Measurements from ENCODE around the gene SLC25A13. TPM values are rescaled to one million over a fixed set of nuclear protein-coding genes. Genes with fewer than 3 reads are reported as not detected.

SLC25A13 gene
- total RNA-seq, 1 experiment from 2014 or later: 77.2 TPM

DNA sequence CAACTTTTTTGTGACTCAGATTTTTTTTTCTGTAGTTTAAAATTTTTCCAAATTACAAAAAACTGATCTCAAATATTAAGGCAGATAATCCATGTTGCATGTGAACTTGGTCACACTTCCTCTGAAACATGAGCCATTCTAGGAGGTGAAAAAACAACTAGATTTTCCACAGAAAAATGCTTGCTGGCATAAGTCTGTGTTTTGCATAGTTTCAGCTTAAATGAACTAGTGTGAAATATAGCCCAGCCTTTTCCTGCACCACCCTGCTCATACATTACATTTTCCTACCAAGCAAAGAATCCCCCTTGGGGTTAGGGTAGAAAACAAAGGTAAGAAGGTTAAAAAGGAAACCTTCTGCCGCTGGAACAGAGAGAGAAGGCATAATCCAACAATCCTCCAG, 48.2 kb downstream of the SLC25A13 start:
- no peak for ATAC-seq
- Mint-ChIP-seq H3K27me3 (ENCODE audit: low read depth) (no peaks in the 10 kb centered on the region), H3K4me1 (0 out of 2 replicates have a peak, but pooled peaks cover 7% of the 10 kb centered on the region), H3K36me3 (peaks cover 33% of the 10 kb centered on the region), H3K27ac (no peak overlapping the region), H3K4me3 (no peak overlapping the region), H3K9me3 (peaks cover 10% of the 10 kb centered on the region)
- no peak for DNase-seq (ENCODE audit: low spot score)
- ChIA-PET POLR2A (no interaction called here), CTCF (no interaction called here)
- TF ChIP-seq GTF2I (CRISPR knock-in tag; conservative IDR thresholded peaks at IDR 0.05): no peak
- no peak for TF ChIP-seq AR (CRISPR knock-in tag; IDR thresholded peaks at IDR 0.05)
- no peak for TF ChIP-seq ESRRA (CRISPR knock-in tag; IDR thresholded peaks at IDR 0.05; ENCODE audit: borderline replicate concordance)
- TF ChIP-seq ZNF416 (CRISPR knock-in tag; IDR thresholded peaks at IDR 0.05): no peak
- no peak for TF ChIP-seq JUN (CRISPR knock-in tag; IDR thresholded peaks at IDR 0.05)
- TF ChIP-seq ZNF396 (CRISPR knock-in tag; IDR thresholded peaks at IDR 0.05; ENCODE audit: borderline replicate concordance): no peak
- no peak for TF ChIP-seq ZNF512 (CRISPR knock-in tag; IDR thresholded peaks at IDR 0.05; ENCODE audit: borderline replicate concordance)
- no peak for TF ChIP-seq ZSCAN18 (CRISPR knock-in tag; IDR thresholded peaks at IDR 0.05)
- TF ChIP-seq, protein P1, sequence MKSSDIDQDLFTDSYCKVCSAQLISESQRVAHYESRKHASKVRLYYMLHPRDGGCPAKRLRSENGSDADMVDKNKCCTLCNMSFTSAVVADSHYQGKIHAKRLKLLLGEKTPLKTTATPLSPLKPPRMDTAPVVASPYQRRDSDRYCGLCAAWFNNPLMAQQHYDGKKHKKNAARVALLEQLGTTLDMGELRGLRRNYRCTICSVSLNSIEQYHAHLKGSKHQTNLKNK (CRISPR knock-in tag; IDR thresholded peaks at IDR 0.05): no peak

GRCh38 chr7:96269246-96269994, 52.5 kb downstream of the SLC25A13 start:
- DNase-seq (ENCODE audit: low spot score) (no peak), ATAC-seq (no peak)
- CTCF ChIA-PET: no interaction called here
- H3K36me3 Mint-ChIP-seq: peaks cover 25% of the 10 kb centered on the region
- no peak for TF ChIP-seq ATF1 (CRISPR knock-in tag; IDR thresholded peaks at IDR 0.05)
- H3K4me3 Mint-ChIP-seq: no peak overlapping the region
- peaks cover 3% of the 10 kb centered on the region for H3K9me3 Mint-ChIP-seq
- H3K27ac Mint-ChIP-seq: no peak overlapping the region
- no peaks in the 10 kb centered on the region for H3K27me3 Mint-ChIP-seq (ENCODE audit: low read depth)
- POLR2A ChIA-PET: no interaction called here
- 0 out of 2 replicates have a peak, but pooled peaks cover 9% of the 10 kb centered on the region for H3K4me1 Mint-ChIP-seq

DNA sequence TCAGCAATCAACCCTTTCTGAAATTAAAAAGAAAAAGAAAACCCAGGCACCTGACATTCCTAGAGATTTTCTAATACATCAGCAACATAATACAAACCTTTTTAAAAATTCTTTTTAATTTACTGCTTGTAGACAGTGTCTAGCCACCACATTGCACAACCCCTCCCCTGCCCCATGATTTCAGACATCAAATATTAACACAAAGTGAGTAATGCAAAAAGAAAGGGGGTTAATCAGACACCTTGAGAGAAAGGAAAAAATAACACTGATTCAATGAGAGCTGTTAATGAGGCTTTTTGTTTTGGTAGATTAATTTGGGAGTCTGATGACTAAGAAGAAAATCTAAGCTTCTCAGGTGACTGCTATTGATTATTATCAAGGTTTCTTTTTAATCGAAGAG, 55.3 kb downstream of the SLC25A13 start:
- peaks cover 20% of the 10 kb centered on the region for H3K36me3 Mint-ChIP-seq

More for the DNA sequence above, 55.3 kb downstream of the SLC25A13 start:
- ATAC-seq (no peak), DNase-seq (ENCODE audit: low spot score) (no peak)
- no peaks in the 10 kb centered on the region for H3K27me3 Mint-ChIP-seq (ENCODE audit: low read depth)
- H3K27ac Mint-ChIP-seq: no peak overlapping the region
- peaks cover 3% of the 10 kb centered on the region for H3K9me3 Mint-ChIP-seq
- no peak overlapping the region for H3K4me3 Mint-ChIP-seq
- TF ChIP-seq RELA (CRISPR knock-in tag; IDR thresholded peaks at IDR 0.05; ENCODE audit: borderline replicate concordance): no peak
- TF ChIP-seq ATF1 (CRISPR knock-in tag; IDR thresholded peaks at IDR 0.05): no peak
- no peak for TF ChIP-seq NR3C1 (CRISPR knock-in tag; conservative IDR thresholded peaks at IDR 0.05; ENCODE audit: low read depth)
- TF ChIP-seq OVOL2 (CRISPR knock-in tag; IDR thresholded peaks at IDR 0.05; ENCODE audit: borderline replicate concordance): no peak
- TF ChIP-seq USF2 (CRISPR knock-in tag; IDR thresholded peaks at IDR 0.05): no peak
- TF ChIP-seq SMAD3 (CRISPR knock-in tag; IDR thresholded peaks at IDR 0.05; ENCODE audit: borderline replicate concordance): no peak
- POLR2A ChIA-PET: no interaction called here
- 0 out of 2 replicates have a peak, but pooled peaks cover 9% of the 10 kb centered on the region for H3K4me1 Mint-ChIP-seq
- CTCF ChIA-PET: no interaction called here
